Breast epithelium (tissue), 3 donors: ENCODE measurements around the gene SLC23A3.

ENCODE experiments used
- POLR2A ChIP-seq: fragments of 450-650 bp; IDR thresholded peaks from one replicate; pipeline ENCODE4 v1.6.1; 2016; ENCODE audit warnings: antibody characterized with exemption, mild to moderate bottlenecking, moderate library complexity
- POLR2AphosphoS5 ChIP-seq, 3 donors: sonication (generic); formaldehyde crosslinking; IDR thresholded peaks; one replicate each; pipeline ENCODE4 v1.6.1; 2017; ENCODE audit warnings: antibody characterized with exemption in 3 of 3
- TF ChIP-seq, protein P1 (sequence below), 3 donors: fragments of 450-650 bp; IDR thresholded peaks; one replicate each; pipeline ENCODE4 v1.5.1; 2016 to 2017; ENCODE audit warnings: antibody characterized with exemption in 3 of 3, mild to moderate bottlenecking in 3 of 3, moderate library complexity in 3 of 3

- TF ChIP-seq, protein P1, sequence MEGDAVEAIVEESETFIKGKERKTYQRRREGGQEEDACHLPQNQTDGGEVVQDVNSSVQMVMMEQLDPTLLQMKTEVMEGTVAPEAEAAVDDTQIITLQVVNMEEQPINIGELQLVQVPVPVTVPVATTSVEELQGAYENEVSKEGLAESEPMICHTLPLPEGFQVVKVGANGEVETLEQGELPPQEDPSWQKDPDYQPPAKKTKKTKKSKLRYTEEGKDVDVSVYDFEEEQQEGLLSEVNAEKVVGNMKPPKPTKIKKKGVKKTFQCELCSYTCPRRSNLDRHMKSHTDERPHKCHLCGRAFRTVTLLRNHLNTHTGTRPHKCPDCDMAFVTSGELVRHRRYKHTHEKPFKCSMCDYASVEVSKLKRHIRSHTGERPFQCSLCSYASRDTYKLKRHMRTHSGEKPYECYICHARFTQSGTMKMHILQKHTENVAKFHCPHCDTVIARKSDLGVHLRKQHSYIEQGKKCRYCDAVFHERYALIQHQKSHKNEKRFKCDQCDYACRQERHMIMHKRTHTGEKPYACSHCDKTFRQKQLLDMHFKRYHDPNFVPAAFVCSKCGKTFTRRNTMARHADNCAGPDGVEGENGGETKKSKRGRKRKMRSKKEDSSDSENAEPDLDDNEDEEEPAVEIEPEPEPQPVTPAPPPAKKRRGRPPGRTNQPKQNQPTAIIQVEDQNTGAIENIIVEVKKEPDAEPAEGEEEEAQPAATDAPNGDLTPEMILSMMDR (IDR thresholded peaks at IDR 0.05): no peak
- TF ChIP-seq POLR2A: no peak
- no peak for TF ChIP-seq POLR2AphosphoS5 (IDR thresholded peaks at IDR 0.05)
These were observed 6.7 kb downstream of the SLC23A3 start for GRCh38 chr2:219163156-219163555.
